Measurements from ENCODE around the gene AGRP.

DNA sequence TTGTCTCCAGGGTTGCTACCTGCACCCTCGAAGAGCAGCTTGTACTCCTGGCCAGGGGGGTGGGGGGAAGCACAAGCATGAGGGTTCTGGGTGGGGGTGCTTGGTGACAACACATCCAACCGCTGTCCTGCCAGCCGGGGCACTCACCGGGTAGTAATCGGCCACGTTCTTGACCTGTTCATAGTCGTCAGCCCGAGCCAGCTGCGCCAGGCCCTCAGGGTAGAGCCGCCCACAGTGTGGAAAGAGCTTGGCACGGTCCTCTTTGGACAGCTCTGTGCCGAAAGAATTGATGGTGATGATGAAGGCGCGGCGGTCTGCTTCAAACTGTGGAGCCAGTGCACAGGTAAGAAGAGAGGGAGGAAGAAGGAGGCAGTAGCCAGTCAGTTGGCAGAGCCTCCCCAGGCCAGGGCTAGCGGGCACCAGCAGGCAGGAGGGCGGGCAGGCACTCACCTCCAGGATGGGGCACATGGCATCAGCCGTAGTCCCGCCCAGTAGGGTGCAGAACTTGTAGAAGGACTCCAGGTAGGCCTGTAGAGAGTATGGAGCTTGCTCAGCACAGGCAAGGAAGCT lies 44.4 kb downstream of the AGRP start:
- TF ChIP-seq CTCF (IDR thresholded peaks at IDR 0.05; ENCODE audit: low read depth, low read length, poor library complexity, severe bottlenecking), result no peak
- TF ChIP-seq EZH2phosphoT487 (IDR thresholded peaks at IDR 0.05; ENCODE audit: borderline replicate concordance, low read length), result no peak

All from DOHH2 (cell line).